Endometrial microvascular endothelial cells (primary cell): ENCODE results near the gene IGFL4. TPM values are rescaled to one million over a fixed set of nuclear protein-coding genes. Genes with fewer than 3 reads are reported as not detected.

Experiments
- in situ Hi-C: cut with HindIII; loops from 2 replicates; pipeline ENCODE4 v1.10.0; 2017; ENCODE audit warnings: low sequenced_read_pairs, low pct_unique_long_range_greater_than_20kb; ENCODE audit errors: inconsistent ontology term
- total RNA-seq: library from RNA; depleted of rRNA; stranded (reverse); fragments of >200 nt; gene quantifications from one replicate; pipeline ENCODE4 v1.2.3, GENCODE V29; 2015; ENCODE audit errors: inconsistent ontology term

Gene IGFL4
- total RNA-seq, 1 donor from 2014 or later: not detected

GRCh38 chr19:46000491-46001246 is 40.1 kb downstream of the IGFL4 start:
- in situ Hi-C loops: no loop called here

DNA sequence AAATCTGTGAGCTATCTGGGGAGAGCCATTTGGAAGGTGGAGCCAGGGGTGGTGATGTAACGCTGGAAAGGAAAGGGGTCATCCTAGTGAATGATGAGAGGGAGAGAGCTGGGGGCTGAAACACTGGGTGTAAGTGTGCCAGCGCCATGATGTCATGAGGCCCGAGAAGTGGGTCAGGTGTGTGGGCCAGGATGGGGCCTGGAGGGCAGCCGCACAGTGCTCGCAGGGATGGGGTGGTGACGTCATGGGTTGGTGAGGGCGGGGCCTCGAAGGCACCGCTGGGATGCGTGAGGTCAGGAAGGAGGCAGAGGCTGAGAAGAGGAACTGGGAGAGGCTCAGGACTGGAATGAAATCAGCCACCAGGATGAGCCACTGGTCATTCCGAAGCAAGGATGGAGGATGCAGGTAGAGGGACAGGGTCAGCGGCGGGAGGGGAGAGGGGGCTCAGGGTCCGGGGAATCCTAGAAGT is 41.1 kb downstream of the IGFL4 start:
- in situ Hi-C loops: no loop called here

DNA sequence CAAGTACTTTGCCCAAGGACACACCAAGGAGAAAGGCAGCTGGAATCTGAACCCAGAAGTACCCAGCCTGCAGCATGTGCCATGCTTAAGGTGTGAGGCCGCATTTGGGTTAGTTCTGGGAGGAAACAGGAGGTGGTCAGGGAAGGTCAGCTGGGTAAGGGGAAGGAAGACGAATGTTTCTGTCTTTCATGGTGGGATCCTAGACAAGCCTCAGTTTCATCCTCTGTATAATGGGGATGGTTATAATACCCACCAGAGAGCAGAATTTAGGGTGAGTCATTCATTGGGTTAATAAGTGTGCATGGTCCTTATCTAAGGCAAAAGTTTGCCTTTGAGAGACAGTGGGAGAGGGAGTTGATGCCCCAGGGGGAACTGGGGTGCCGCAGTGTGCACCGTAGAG is 42.0 kb downstream of the IGFL4 start:
- in situ Hi-C loops: no loop called here

GRCh38 chr19:45996933-45997332 is 43.9 kb downstream of the IGFL4 start:
- in situ Hi-C loops: no loop called here

DNA sequence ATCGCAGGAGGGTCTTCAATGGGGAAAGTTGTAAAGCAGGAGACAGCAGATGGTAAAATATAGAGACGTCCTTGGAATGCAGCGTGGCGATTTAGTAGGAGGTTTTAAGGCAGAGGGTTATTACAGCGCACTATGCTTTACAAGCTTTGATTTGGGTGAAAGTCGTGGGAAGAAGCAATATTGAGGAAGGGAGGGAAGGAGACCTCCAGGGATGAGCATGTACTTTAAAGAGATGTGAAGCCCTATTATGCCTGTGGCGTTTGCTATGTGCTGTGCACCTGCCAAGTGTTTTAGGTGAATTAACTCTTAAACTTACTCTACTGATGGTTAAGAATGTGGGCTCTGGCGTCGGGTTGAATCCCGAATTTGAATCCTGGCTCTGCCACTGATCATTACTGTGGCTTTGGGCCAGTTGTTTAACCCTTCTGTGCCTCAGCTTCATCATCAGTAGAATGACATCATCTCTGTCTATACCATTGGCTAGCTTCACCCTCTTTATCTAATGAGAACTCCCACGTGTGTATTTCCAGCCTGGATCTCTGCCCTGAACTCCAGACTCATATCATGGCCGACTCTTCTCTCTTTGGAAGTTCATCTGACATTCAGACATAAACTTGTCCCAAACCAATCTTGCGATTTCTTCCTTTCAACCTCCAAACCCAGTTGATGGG is 45.0 kb downstream of the IGFL4 start:
- in situ Hi-C loops: no loop called here

DNA sequence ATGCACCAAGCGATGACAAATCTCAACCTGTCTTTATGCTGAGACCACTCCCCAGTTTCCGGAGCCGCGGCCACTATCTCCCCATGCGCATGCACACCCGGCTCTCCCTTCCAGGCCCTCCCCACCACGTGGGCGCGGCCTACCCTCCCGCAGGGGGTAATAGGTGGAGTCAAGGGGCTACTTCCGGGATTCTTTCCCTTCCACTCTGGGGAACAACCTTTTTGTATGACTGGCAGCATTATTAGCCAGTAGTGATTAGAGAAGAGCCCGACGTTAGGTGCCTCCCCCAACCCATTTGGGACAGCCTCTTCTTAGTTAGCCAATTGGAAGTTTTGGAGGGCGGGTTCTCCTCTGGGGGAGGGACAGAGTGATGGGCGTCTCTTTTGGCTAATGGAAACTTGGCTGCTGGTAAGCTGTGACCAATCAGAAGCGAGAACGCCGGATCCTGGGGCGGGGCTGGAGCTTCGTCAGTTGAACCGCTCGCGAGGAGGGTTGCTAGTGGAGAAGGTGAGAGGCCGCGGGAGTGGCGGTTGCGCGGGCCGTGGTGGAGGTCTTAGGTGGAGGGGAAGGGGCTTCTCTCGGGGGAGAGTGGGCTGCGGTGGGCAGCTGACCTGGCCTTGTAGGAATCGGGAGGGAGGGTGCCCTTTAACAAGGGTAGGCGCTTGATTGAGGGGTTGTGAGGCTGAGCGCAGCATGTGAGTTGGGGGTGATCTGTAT is 45.6 kb downstream of the IGFL4 start, which contains the start of gene CCDC61:
Gene CCDC61, plus strand, starts transcription at position 470 of the 717 bp plus-strand sequence. CDS start 7,552 bp downstream, outside the sequence.
- in situ Hi-C loops: no loop called here

DNA sequence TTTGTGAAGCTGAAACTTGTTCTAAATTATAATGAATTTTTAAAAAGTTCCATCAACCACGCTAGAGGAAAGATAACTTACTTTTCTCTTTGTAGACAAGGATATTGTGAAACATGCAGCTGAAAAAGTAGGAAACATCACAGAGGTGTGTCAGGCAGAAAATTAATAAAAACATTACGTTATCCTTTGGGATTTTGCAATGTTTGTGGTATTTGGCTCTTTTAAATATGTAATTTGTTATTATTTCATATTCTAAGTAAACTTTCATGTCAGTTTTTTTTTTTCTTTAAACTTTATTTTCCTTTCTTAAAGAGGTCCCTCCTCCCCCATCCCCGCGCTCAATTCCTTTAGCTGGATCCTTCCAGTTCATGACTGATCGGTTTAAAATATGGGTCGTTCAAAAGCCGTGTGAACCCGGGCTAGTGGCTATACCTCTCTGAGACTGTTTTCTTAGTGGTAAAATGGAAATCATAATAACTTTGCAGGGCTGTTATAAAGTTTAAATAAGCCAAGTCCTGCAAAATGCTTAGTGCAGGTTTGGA is 46.3 kb downstream of the IGFL4 start:
- in situ Hi-C loops: no loop called here

DNA sequence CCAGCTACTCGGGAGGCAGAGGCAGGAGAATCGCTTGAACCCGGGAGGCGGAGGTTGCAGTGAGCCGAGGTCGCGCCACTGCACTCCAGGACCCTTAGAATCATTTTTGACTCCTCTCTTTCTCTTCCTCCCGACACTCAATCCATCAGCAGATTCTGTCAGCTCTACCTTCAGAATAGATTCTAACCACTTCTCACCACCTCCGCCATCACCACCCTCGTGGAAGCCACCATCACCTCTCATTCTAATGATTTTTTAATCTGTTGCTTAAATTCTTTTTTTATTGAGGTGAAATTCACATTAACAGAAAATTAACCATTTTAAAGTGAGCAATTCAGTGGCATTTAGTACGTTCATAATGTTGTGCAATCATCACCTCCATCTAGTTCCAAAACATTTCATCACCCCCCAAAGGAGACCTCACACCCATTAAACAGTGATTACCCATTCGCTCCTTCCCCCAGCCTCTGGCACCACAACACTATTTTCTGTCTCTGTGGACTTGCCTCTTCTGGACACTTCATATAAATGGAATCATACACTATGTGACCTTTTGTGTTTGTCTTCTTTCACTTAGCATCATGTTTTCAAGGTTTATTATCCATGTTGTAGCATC is 50.6 kb downstream of the IGFL4 start:
- in situ Hi-C loops: no loop called here

Other genes starting within 250 kb of the IGFL4 start
- gene DMWD, start 248.2 kb downstream of the IGFL4 start, total RNA-seq: 40.3 TPM
- not detected for gene RSPH6A, start 225.7 kb downstream of the IGFL4 start, total RNA-seq
- gene SYMPK, start 177.9 kb downstream of the IGFL4 start, total RNA-seq: 44.8 TPM
- gene FOXA3, start 176.7 kb downstream of the IGFL4 start, total RNA-seq: not detected
- 13.6 TPM for gene IRF2BP1, start 154.9 kb downstream of the IGFL4 start, total RNA-seq
- 0.84 TPM for gene MYPOP, start 138.4 kb downstream of the IGFL4 start, total RNA-seq
- gene NANOS2, start 126.2 kb downstream of the IGFL4 start, total RNA-seq: not detected
- gene NOVA2, start 67.1 kb downstream of the IGFL4 start, total RNA-seq: 8.8 TPM
- 4.9 TPM for gene CCDC61, start 45.5 kb downstream of the IGFL4 start, total RNA-seq
- gene PGLYRP1, start 17.9 kb downstream of the IGFL4 start, total RNA-seq: not detected
- not detected for gene IGFL3, start 83.7 kb upstream of the IGFL4 start, total RNA-seq
- not detected for gene IGFL2, start 107.2 kb upstream of the IGFL4 start, total RNA-seq
- gene IGFL1, start 188.7 kb upstream of the IGFL4 start, total RNA-seq: not detected